ENCODE results near the gene JARID2. TPM values are rescaled to one million over a fixed set of nuclear protein-coding genes. Genes with fewer than 3 reads are reported as not detected.

Gene JARID2
- total RNA-seq, 1 experiment from 2014 or later, result 180 TPM

- TF ChIP-seq ZNF532 (CRISPR knock-in tag; IDR thresholded peaks at IDR 0.05; ENCODE audit: borderline replicate concordance) (no peak), FOXP4 (CRISPR knock-in tag; IDR thresholded peaks at IDR 0.05) (no peak), ZNF396 (CRISPR knock-in tag; IDR thresholded peaks at IDR 0.05; ENCODE audit: borderline replicate concordance) (no peak)
Measured at GRCh38 chr6:15282334-15282733, 36.5 kb downstream of the JARID2 start (continued).

GRCh38 chr6:15283986-15284361, 38.1 kb downstream of the JARID2 start:
- Mint-ChIP-seq H3K27ac (peak overlapping the region; percentile 78), H3K4me3 (no peak overlapping the region)
- POLR2A ChIA-PET, result interaction anchor here (0.7 kb wide), 1 partner anchor 19 kb away, joined by 3 read pairs; no protein-coding TSS in a partner anchor

GRCh38 chr6:15284743-15285142, 38.9 kb downstream of the JARID2 start:
- no peak overlapping the region for H3K4me3 Mint-ChIP-seq
- ChIA-PET CTCF (no interaction called here), POLR2A (interaction anchor here (1.0 kb wide), 1 partner anchor 15 kb away, joined by 3 read pairs; no protein-coding TSS in a partner anchor)
- peaks cover 82% of the 10 kb centered on the region for H3K4me1 Mint-ChIP-seq
- peak overlapping the region; percentile 58; the same call in 1 of the 2 replicates for H3K27ac Mint-ChIP-seq
- H3K9me3 Mint-ChIP-seq, result no peaks in the 10 kb centered on the region
- H3K36me3 Mint-ChIP-seq, result peaks cover 8% of the 10 kb centered on the region
- no peaks in the 10 kb centered on the region for H3K27me3 Mint-ChIP-seq (ENCODE audit: low read depth)
- ATAC-seq (no peak), DNase-seq (ENCODE audit: low spot score) (no peak)
- TF ChIP-seq ZNF317 (CRISPR knock-in tag; IDR thresholded peaks at IDR 0.05; ENCODE audit: borderline replicate concordance, low read depth) (no peak), GRHL2 (CRISPR knock-in tag; IDR thresholded peaks at IDR 0.05; ENCODE audit: insufficient replicate concordance, severe bottlenecking) (no peak), MXD4 (CRISPR knock-in tag; IDR thresholded peaks at IDR 0.05; ENCODE audit: borderline replicate concordance) (no peak), GABPB1 (CRISPR knock-in tag; IDR thresholded peaks at IDR 0.05) (no peak), TP53 (CRISPR knock-in tag; IDR thresholded peaks at IDR 0.05) (no peak)

More at GRCh38 chr6:15283986-15284361, 38.1 kb downstream of the JARID2 start:
- DNase-seq (ENCODE audit: low spot score) (no peak), ATAC-seq (no peak)
- Mint-ChIP-seq H3K4me1 (peaks cover 86% of the 10 kb centered on the region), H3K9me3 (no peaks in the 10 kb centered on the region), H3K36me3 (peaks cover 8% of the 10 kb centered on the region), H3K27me3 (ENCODE audit: low read depth) (no peaks in the 10 kb centered on the region)
- TF ChIP-seq ATF3 (CRISPR knock-in tag; conservative IDR thresholded peaks at IDR 0.05), result no peak
- no peak for TF ChIP-seq EMX1 (CRISPR knock-in tag; IDR thresholded peaks at IDR 0.05)
- CTCF ChIA-PET, result no interaction called here

GRCh38 chr6:15285682-15286294, 39.9 kb downstream of the JARID2 start:
- ChIA-PET POLR2A (interaction anchor here (1.0 kb wide), 1 partner anchor 16 kb away, joined by 3 read pairs; no protein-coding TSS in a partner anchor), CTCF (no interaction called here)
- no peak for DNase-seq (ENCODE audit: low spot score)
- Mint-ChIP-seq H3K9me3 (no peaks in the 10 kb centered on the region), H3K27ac (peak overlapping the region; percentile 61), H3K27me3 (ENCODE audit: low read depth) (no peaks in the 10 kb centered on the region), H3K4me3 (no peak overlapping the region), H3K4me1 (peaks cover 83% of the 10 kb centered on the region), H3K36me3 (peaks cover 8% of the 10 kb centered on the region)
- ATAC-seq, result no peak
- TF ChIP-seq E2F5 (CRISPR knock-in tag; IDR thresholded peaks at IDR 0.05) (no peak), MXD4 (CRISPR knock-in tag; IDR thresholded peaks at IDR 0.05; ENCODE audit: borderline replicate concordance) (no peak)

All from WTC11 (cell line).